Activated naive CD4-positive, alpha-beta T cell treated with anti-CD3 and anti-CD28 coated beads, Interleukin-2, amount 50 U/mL, for 24 hours (primary cell): Measurements from ENCODE around the gene JKAMP.

ENCODE experiments used
- H3K27ac Mint-ChIP-seq: one replicate; pipeline ENCODE4 v1.8.0; 2021; ENCODE audit warnings: mild to moderate bottlenecking, mixed read lengths
- H3K27me3 Mint-ChIP-seq: one replicate; pipeline ENCODE4 v1.8.0; 2021; ENCODE audit warnings: mixed read lengths
- H3K36me3 Mint-ChIP-seq: one replicate; pipeline ENCODE4 v1.8.0; 2021; ENCODE audit warnings: mixed read lengths
- H3K4me1 Mint-ChIP-seq: one replicate; pipeline ENCODE4 v1.8.0; 2021; ENCODE audit warnings: mixed read lengths
- H3K4me3 Mint-ChIP-seq: one replicate; pipeline ENCODE4 v1.8.0; 2021; ENCODE audit warnings: mild to moderate bottlenecking, mixed read lengths
- H3K9me3 Mint-ChIP-seq: one replicate; pipeline ENCODE4 v1.8.0; 2021; ENCODE audit warnings: mixed read lengths

Gene JKAMP

GRCh38 chr14:59507063-59507751 lies 22.9 kb downstream of the JKAMP start:
- Mint-ChIP-seq H3K4me3 (no peak overlapping the region), H3K4me1 (peaks cover 13% of the 10 kb centered on the region), H3K36me3 (peaks cover 4% of the 10 kb centered on the region), H3K27ac (no peak overlapping the region), H3K9me3 (no peaks in the 10 kb centered on the region), H3K27me3 (no peaks in the 10 kb centered on the region)

- Mint-ChIP-seq H3K27ac (no peak overlapping the region), H3K27me3 (no peaks in the 10 kb centered on the region), H3K9me3 (no peaks in the 10 kb centered on the region), H3K36me3 (peaks cover 3% of the 10 kb centered on the region), H3K4me1 (peaks cover 13% of the 10 kb centered on the region), H3K4me3 (no peak overlapping the region)
These were observed 23.4 kb downstream of the JKAMP start for GRCh38 chr14:59507752-59508103.

GRCh38 chr14:59509101-59509500 lies 24.8 kb downstream of the JKAMP start:
- Mint-ChIP-seq H3K27me3 (peaks cover 3% of the 10 kb centered on the region), H3K27ac (no peak overlapping the region), H3K36me3 (peaks cover 1% of the 10 kb centered on the region), H3K4me1 (peaks cover 9% of the 10 kb centered on the region), H3K9me3 (no peaks in the 10 kb centered on the region), H3K4me3 (no peak overlapping the region)

- H3K27me3 Mint-ChIP-seq: peaks cover 3% of the 10 kb centered on the region
- no peak overlapping the region for H3K27ac Mint-ChIP-seq
- H3K9me3 Mint-ChIP-seq: no peaks in the 10 kb centered on the region
- no peaks in the 10 kb centered on the region for H3K36me3 Mint-ChIP-seq
- no peaks in the 10 kb centered on the region for H3K4me1 Mint-ChIP-seq
- no peak overlapping the region for H3K4me3 Mint-ChIP-seq
These were observed 25.7 kb downstream of the JKAMP start for GRCh38 chr14:59510001-59510400.

- Mint-ChIP-seq H3K9me3 (no peaks in the 10 kb centered on the region), H3K36me3 (no peaks in the 10 kb centered on the region), H3K27ac (no peak overlapping the region), H3K4me3 (no peak overlapping the region), H3K27me3 (peaks cover 5% of the 10 kb centered on the region), H3K4me1 (no peaks in the 10 kb centered on the region)
These were observed 26.6 kb downstream of the JKAMP start for GRCh38 chr14:59510966-59511365.

GRCh38 chr14:59511916-59512575 lies 27.7 kb downstream of the JKAMP start:
- peaks cover 6% of the 10 kb centered on the region for H3K27me3 Mint-ChIP-seq
- H3K4me3 Mint-ChIP-seq: no peak overlapping the region
- no peak overlapping the region for H3K27ac Mint-ChIP-seq
- H3K9me3 Mint-ChIP-seq: no peaks in the 10 kb centered on the region
- no peaks in the 10 kb centered on the region for H3K36me3 Mint-ChIP-seq
- no peaks in the 10 kb centered on the region for H3K4me1 Mint-ChIP-seq

- Mint-ChIP-seq H3K4me3 (no peak overlapping the region), H3K27me3 (peaks cover 5% of the 10 kb centered on the region)
These were observed 35.9 kb downstream of the JKAMP start for GRCh38 chr14:59520224-59520623.

GRCh38 chr14:59529189-59529588 lies 44.9 kb downstream of the JKAMP start:
- H3K27ac Mint-ChIP-seq: no peak overlapping the region
- H3K4me3 Mint-ChIP-seq: no peak overlapping the region
- H3K9me3 Mint-ChIP-seq: peaks cover 6% of the 10 kb centered on the region
- H3K36me3 Mint-ChIP-seq: no peaks in the 10 kb centered on the region
- peaks cover 21% of the 10 kb centered on the region for H3K27me3 Mint-ChIP-seq
- no peaks in the 10 kb centered on the region for H3K4me1 Mint-ChIP-seq

More at GRCh38 chr14:59520224-59520623, 35.9 kb downstream of the JKAMP start:
- no peaks in the 10 kb centered on the region for H3K9me3 Mint-ChIP-seq
- H3K27ac Mint-ChIP-seq: no peak overlapping the region
- H3K4me1 Mint-ChIP-seq: no peaks in the 10 kb centered on the region
- H3K36me3 Mint-ChIP-seq: no peaks in the 10 kb centered on the region

- peaks cover 21% of the 10 kb centered on the region for H3K27me3 Mint-ChIP-seq
- H3K4me1 Mint-ChIP-seq: no peaks in the 10 kb centered on the region
- no peak overlapping the region for H3K27ac Mint-ChIP-seq
- peaks cover 6% of the 10 kb centered on the region for H3K9me3 Mint-ChIP-seq
- H3K4me3 Mint-ChIP-seq: no peak overlapping the region
- H3K36me3 Mint-ChIP-seq: no peaks in the 10 kb centered on the region
These were observed 46.0 kb downstream of the JKAMP start for GRCh38 chr14:59530349-59530748.

GRCh38 chr14:59532419-59532818 lies 48.1 kb downstream of the JKAMP start:
- Mint-ChIP-seq H3K4me3 (no peak overlapping the region), H3K27me3 (peaks cover 19% of the 10 kb centered on the region), H3K4me1 (no peaks in the 10 kb centered on the region), H3K36me3 (no peaks in the 10 kb centered on the region), H3K9me3 (peaks cover 6% of the 10 kb centered on the region), H3K27ac (no peak overlapping the region)

GRCh38 chr14:59534361-59534987 lies 50.2 kb downstream of the JKAMP start:
- Mint-ChIP-seq H3K27ac (no peak overlapping the region), H3K9me3 (no peaks in the 10 kb centered on the region), H3K4me3 (no peak overlapping the region)

GRCh38 chr14:59537476-59537875 lies 53.2 kb downstream of the JKAMP start:
- H3K27me3 Mint-ChIP-seq: peaks cover 6% of the 10 kb centered on the region
- no peaks in the 10 kb centered on the region for H3K36me3 Mint-ChIP-seq
- no peaks in the 10 kb centered on the region for H3K9me3 Mint-ChIP-seq
- H3K4me3 Mint-ChIP-seq: no peak overlapping the region
- no peak overlapping the region for H3K27ac Mint-ChIP-seq
- no peaks in the 10 kb centered on the region for H3K4me1 Mint-ChIP-seq

More at GRCh38 chr14:59534361-59534987, 50.2 kb downstream of the JKAMP start:
- Mint-ChIP-seq H3K27me3 (peaks cover 13% of the 10 kb centered on the region), H3K4me1 (no peaks in the 10 kb centered on the region), H3K36me3 (no peaks in the 10 kb centered on the region)

- no peak overlapping the region for H3K27ac Mint-ChIP-seq
- no peaks in the 10 kb centered on the region for H3K4me1 Mint-ChIP-seq
- H3K4me3 Mint-ChIP-seq: no peak overlapping the region
- H3K27me3 Mint-ChIP-seq: peaks cover 8% of the 10 kb centered on the region
- H3K9me3 Mint-ChIP-seq: no peaks in the 10 kb centered on the region
- H3K36me3 Mint-ChIP-seq: no peaks in the 10 kb centered on the region
These were observed 54.6 kb downstream of the JKAMP start for GRCh38 chr14:59538936-59539335.

- Mint-ChIP-seq H3K4me1 (no peaks in the 10 kb centered on the region), H3K9me3 (no peaks in the 10 kb centered on the region), H3K27ac (no peak overlapping the region), H3K27me3 (peaks cover 6% of the 10 kb centered on the region), H3K36me3 (no peaks in the 10 kb centered on the region), H3K4me3 (no peak overlapping the region)
These were observed 56.5 kb downstream of the JKAMP start for GRCh38 chr14:59540852-59541251.

GRCh38 chr14:59541731-59542130 lies 57.4 kb downstream of the JKAMP start:
- no peaks in the 10 kb centered on the region for H3K9me3 Mint-ChIP-seq
- peaks cover 8% of the 10 kb centered on the region for H3K27me3 Mint-ChIP-seq
- no peaks in the 10 kb centered on the region for H3K4me1 Mint-ChIP-seq
- no peak overlapping the region for H3K27ac Mint-ChIP-seq
- no peaks in the 10 kb centered on the region for H3K36me3 Mint-ChIP-seq
- no peak overlapping the region for H3K4me3 Mint-ChIP-seq

GRCh38 chr14:59543873-59544272 lies 59.6 kb downstream of the JKAMP start:
- H3K4me3 Mint-ChIP-seq: no peak overlapping the region
- no peaks in the 10 kb centered on the region for H3K9me3 Mint-ChIP-seq
- no peaks in the 10 kb centered on the region for H3K4me1 Mint-ChIP-seq
- H3K27me3 Mint-ChIP-seq: peaks cover 16% of the 10 kb centered on the region
- no peak overlapping the region for H3K27ac Mint-ChIP-seq
- no peaks in the 10 kb centered on the region for H3K36me3 Mint-ChIP-seq
